SKM-1 treated with dmso at 0.1 percent for 144 hours (cell line): ENCODE results near the gene ADM5.
"Not testable (repeated sequence)": the region's sequence is repeated elsewhere in the genome, so short reads cannot be mapped to it uniquely, and the experiment has no call there.

Source experiments
- DNase-seq: peaks from one replicate; lab custom pipeline; 2025; ENCODE audit not compliant: unreplicated experiment; lab: John Stamatoyannopoulos, UW

The ADM5 gene

DNA sequence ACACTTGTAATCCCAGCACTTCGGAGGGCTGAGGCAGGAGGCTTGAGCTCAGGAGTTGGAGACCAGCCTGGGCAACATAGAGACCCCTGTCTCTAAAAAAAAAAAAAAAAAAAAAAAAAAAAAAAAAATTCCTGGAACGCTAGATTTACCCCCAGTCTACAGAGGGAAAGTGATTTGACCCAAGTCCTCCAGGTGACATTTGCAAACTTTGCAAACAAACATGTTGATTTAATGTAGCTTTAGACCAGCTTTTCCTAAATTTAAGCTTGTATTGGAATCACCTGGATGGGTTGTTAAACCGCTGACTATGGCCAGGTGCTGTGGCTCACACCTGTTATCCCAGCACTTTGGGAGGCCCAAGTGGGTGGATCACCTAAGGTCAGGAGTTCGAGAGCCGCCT, 10.0 kb downstream of the ADM5 start:
- no peak for DNase-seq

DNA sequence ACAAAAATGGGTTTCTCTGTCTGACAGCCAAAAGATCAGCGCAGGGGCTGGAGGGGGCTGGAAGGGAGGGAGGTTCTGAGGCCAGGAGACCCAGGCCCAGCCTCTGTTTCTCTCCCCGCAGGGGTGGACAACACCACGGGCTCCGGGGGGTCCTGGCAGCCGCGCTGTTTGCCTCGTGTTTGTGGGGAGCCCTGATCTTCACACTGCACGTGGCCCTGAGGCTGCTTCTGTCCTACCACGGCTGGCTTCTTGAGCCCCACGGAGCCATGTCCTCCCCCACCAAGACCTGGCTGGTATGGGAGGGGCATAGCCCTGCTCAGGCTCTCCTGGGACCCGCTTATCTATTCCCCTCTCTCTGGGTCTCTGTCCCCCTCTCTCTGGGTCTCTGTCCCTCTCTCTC, 11.2 kb downstream of the ADM5 start:
- DNase-seq, result no peak

DNA sequence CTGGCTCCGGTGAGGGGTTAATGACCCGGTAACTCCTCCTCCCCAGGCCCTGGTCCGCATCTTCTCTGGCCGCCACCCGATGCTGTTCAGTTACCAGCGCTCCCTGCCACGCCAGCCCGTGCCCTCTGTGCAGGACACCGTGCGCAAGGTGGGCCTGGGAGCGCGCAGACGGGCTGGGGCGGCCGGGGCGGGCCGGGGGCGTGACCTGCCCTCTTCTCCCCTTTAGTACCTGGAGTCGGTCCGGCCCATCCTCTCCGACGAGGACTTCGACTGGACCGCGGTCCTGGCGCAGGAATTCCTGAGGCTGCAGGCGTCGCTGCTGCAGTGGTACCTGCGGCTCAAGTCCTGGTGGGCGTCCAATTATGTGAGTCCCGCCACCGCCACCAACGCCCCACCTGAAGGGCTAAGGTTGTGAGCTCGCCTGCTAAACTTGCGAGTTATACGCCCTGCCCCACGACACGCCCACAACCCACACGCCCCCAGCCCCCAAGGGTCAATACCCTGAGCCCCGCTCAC, 11.9 kb downstream of the ADM5 start:
- no peak for DNase-seq

DNA sequence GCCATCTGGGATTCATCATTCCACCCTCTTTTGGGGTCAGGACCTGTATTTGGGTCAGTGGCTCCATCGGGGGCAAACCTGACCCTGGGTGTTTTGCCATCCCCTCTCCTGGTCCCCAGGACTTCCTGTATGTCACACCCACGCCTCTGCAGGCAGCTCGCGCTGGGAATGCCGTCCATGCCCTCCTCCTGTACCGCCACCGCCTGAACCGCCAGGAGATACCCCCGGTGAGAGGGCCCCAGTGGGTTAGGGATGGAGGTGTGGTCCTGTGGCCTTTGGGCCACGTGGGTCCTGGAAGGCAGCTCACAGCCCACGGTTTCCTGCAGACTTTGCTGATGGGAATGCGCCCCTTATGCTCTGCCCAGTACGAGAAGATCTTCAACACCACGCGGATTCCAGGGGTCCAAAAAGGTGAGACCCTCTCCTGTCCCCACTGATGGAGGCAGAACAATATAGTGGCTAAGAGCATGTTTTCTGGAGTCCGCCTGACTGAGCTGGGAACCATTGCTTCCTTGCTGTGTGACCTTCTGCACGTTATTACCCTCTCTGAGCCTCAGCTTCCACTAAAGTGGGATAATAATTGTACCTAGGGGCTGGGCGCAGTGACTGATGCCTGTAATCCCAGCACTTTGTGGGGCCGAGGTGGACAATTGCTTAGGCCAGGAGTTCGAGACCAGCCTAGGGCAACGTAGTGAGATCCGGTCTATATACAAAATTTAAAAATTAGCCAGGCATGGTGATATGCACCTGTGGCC, 15.7 kb downstream of the ADM5 start:
- DNase-seq, result no peak

DNA sequence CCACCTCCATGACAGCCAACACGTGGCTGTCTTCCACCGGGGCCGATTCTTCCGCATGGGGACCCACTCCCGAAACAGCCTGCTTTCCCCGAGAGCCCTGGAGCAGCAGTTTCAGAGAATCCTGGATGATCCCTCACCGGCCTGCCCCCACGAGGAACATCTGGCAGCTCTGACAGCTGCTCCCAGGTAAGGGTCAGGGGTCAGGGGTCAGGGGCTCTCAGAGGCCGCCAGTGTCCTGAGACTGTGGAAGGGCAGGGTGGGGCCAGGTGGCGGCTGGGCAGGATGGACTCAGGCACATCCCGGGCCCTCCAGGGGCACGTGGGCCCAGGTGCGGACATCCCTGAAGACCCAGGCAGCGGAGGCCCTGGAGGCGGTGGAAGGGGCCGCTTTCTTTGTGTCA, 16.5 kb downstream of the ADM5 start:
- DNase-seq, result no peak

DNA sequence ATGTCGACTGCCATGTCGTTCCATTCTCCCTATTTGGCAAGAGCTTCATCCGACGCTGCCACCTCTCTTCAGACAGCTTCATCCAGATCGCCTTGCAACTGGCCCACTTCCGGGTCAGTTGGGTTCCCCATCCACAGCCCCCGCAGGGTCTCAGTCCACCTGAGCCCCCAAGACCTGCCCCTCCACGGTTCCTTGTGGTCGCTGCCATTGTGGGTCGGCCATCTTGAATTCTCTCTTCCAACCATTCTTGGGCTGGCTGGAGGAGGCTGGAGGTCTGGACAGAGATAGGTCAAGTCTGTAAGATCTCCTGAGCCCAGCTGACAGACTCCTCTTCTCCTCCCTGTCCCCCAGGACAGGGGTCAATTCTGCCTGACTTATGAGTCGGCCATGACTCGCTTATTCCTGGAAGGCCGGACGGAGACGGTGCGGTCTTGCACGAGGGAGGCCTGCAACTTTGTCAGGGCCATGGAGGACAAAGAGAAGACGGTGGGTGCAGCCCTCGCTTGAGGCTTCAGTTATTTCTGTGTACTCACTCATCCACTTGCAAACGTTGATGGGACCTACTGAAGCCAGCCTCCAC, 21.1 kb downstream of the ADM5 start:
- no peak for DNase-seq

DNA sequence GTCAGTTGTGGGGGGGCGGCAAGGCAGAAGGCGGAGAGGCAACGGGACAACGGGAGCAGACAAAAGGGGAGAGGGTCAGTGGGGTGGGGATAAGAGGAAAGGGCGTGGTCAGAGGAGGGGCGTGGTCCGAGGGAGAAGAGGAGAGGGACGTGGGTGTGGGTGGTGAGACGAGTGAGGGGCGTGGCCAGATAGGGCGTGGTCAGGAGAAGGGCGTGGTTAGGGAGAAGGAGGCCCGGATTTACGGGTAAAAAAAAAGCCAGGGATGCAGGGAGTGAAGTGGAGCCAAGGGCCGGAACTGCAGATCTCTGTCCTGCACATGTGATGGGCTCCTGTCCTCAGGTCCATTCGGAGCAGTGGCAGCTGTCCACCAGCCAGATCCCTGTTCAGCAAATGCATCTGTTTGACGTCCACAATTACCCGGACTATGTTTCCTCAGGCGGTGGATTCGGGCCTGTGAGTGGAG, 23.0 kb downstream of the ADM5 start:
- no peak for DNase-seq

DNA sequence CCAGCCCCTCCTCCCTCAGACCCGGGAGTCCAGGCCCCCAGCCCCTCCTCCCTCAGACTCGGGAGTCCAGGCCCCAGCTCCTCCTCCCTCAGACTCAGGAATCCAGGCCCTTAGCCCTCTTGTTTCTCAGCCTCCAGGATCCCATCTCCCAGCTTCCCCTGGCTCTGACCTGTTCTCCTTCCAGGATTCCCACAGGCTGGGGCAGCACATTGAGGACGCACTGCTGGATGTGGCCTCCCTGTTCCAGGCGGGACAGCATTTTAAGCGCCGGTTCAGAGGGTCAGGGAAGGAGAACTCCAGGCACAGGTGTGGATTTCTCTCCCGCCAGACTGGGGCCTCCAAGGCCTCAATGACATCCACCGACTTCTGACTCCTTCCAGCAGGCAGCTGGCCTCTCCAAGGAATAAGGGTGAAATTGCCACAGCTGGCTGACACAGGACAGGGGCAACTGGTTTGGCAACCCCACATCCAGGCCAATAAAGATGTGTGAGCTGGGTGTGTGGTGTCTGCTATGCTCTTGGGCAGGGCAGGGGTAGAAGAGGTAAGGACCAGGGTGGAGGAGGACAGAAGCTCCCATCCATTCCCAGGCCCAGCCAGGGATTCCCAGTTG, 23.9 kb downstream of the ADM5 start:
- DNase-seq, result no peak

DNA sequence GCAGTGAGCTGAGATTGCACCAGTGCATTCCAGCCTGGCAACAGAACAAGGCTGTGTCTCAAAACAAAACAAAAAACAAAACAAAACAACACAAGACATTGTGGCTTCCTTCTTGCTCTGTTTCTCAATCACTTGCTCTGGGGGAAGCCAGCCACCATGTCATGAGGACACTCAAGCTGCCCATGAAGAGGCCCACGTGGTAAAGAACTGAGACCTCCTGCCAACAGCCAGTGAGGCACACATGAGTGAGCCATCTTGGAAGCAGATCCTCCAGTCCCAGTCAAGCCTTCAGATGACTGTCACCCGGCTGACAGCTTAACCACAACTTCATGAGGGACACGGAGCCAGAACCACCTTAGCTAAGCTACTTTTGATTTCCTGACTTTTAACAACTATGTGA, 26.8 kb downstream of the ADM5 start:
- no peak for DNase-seq

DNA sequence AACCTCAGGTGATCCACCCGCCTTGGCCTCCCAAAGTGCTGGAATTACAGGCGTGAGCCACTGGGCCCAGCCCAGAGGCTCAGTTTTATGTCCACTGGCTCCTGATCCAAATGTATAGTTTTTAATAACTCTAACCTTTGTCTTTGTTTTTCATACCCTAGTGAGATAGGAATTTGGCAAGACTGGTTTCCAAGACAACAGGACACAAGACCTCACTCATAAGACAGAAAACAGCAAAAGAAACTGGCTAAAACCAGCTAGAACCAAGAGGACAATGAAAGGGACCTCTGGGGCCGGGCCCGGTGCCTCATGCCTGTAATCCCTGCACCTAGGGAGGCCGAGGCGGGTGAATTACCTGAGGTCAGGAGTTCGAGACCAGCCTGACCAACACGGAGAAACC, 29.1 kb downstream of the ADM5 start:
- DNase-seq, result no peak

DNA sequence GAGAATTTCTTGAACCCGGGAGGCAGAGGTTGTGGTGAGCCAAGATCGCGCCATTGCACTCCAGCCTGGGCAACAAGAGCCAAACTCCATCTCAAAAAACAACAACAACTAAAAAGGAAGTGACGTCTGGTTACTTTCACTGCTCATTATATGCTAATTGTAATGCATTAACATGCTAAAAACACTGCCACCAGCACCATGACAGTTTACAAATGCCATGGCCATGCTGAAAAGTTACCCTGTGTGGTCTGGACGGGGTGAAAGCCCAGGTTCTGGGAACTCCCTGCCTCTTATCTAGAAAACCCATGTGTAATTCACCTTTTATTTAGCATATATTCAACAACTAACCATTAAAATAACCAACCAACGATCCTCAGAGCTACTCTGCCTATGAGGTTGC, 29.6 kb downstream of the ADM5 start:
- no peak for DNase-seq

DNA sequence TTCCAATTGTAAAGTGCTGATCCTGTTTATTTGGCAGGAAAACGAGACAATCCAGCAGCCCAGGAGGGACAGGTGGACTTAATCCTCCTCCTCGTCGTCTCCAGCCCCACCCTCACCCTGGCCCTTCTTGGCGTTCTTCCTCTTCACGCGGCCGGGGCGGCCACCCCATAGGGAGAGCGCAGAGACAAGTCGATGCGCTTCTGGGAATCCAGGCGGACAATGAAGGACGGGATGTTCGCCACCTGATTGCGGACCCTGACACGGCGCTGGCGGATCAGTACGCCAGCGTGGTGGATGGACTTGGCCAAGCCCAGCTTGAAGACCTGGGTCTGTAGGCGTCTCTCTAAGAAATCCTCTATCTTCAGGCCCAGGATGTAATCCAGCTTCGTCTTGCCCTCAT, 30.0 kb downstream of the ADM5 start:
- not testable (repeated sequence) for DNase-seq

DNA sequence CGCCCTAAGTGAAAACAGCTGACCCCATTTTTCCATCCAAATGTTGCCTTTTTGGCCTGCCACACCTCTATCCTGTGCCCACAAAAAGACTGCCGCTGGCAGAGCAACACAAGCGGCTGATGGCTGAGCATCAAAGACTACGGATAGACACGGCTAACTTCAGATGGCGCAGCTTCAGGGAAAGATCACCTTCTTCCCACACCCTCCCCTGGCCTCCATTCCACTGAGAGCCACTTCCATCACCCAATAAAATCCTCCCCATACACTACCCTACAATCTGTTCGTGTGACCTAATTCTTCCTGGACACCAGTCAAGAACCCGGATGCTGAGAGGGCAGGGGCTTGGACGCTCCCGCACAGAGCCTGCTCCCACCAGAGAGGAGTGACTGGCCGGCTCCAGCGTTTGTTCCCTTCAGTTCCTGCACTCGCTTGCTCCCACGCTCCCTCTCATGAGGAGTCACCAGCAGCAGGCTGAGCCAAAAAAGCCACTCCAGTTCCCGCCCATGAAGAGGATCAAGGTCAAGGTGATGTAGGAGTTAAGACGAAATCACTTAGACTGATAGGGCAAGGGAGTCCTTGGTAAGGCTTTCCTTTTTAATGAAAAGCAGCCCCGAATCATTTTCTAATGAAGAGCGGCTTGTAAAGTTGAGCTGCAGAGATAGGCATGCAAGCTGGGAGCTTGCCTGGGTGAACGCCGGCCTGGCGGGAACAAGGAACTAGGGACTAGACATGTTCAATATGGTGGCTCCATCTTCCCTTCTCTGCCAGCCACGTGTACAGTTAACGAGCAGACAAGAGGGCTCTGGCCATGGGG, 38.0 kb downstream of the ADM5 start:
- no peak for DNase-seq

DNA sequence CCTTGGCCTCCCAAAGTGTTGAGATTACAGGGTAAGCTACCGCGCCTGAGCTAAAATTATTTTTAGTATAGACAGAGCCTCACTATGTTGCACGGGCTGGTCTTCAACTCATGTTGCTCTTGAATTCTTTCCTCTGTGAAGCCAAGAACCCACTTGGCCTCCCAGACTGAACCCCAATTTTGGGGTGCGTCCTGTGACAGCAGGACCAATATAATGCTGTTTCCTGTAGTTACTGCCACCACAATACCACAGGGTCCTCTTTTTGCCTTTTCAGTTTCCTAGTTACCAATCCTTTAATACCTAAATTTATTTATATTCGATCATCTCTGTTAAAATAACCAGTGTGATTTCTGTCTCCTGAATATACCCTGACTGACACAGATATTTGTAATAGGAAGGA, 40.8 kb downstream of the ADM5 start:
- DNase-seq, result no peak

DNA sequence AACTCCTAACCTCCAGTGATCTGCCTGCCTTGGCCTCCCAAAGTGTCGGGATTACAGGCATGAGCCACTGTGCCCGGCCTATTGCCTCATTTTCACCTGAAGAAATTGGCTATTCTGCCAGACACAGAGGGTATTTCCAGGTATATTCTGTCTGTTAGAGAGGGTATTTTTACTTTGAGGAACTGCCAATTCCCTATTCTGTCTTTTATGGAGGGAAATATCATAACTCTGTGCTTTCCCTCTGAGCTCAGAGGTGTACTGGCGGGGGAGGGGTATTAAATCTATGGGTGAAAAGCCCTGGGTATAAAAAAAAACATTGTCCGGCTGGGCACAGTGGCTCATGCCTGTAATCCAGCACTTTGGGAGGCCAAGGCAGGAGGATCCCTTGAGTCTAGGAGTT, 48.9 kb downstream of the ADM5 start:
- no peak for DNase-seq

DNA sequence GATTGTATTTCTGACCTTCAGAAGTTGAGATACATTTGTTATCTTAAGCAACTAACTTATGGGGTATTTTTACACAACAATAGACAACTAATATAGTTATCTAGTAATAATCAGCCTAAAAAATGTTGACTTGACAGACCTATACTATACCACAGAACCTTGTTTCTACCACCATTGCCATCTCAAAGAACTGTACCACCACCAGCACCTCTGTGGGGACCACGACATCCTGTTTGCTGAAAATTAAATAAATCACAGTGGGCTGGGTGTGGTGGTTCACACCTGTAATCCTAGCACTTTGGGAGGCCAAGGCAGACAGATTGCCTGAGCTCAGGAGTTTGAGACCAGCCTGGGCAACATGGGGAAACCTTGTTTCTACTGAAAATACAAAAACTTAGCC, 49.7 kb downstream of the ADM5 start:
- DNase-seq, result no peak

DNA sequence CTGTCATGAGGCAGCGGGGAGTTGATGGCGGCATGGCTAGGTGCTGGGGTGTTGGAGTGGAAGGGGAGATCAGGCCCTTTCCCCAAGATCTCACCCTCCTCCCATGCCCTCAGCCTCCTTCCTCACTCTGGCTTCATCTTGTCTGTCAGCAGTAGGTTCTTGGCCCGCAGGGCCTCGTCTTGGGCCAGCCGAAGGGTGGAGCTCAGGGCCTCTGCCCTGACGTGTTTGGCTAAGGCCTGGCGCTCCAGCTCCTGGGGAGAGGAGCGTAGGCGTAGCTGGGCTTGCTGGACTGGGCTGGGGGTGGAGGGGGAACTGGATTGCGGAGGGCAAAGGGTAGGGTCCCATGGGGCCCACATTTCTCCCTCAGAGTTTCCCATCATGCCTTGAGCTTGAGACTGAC, 50.5 kb downstream of the ADM5 start:
- no peak for DNase-seq
